ENCODE measurements around the gene GOT1.

Gene GOT1

DNA sequence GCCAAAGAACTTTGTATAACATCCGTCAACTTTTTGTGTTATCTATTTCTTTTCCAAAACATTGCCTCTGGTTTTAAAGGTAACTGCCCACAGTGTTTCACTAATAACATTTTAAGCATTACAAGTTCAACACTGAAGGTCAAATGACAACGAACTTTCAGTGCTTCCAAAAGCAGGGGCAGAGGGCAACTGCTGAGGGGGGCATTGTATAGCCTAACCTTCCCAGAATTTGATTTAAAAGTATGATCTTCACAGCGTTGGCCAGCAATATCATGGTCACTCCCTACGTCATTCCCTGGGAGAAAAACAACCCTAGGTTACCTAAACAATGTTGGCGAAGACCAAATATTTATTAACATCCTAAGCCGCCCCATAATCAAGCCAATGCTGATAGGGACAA lies 2.5 kb upstream of the GOT1 start:
- DNase-seq, result no peak

DNA sequence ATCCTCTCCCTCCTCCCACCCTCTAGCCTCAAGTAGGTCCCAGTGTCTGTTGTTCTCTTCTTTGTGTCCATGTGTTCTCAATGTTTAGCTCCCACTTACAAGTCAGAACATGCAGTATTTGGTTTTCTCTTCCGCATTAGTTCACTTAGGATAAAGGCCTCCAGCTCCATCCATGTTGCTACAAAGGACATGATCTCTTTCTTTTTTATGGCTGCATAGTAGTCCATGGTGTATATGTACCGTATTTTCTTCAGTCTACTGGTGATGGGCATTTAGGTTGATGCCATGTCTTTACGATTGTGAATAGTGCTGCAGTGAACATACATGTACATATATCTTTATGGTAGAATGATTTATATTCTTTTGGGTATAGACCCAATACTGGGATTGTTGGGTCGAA lies 1.6 kb upstream of the GOT1 start:
- no peak for DNase-seq

DNA sequence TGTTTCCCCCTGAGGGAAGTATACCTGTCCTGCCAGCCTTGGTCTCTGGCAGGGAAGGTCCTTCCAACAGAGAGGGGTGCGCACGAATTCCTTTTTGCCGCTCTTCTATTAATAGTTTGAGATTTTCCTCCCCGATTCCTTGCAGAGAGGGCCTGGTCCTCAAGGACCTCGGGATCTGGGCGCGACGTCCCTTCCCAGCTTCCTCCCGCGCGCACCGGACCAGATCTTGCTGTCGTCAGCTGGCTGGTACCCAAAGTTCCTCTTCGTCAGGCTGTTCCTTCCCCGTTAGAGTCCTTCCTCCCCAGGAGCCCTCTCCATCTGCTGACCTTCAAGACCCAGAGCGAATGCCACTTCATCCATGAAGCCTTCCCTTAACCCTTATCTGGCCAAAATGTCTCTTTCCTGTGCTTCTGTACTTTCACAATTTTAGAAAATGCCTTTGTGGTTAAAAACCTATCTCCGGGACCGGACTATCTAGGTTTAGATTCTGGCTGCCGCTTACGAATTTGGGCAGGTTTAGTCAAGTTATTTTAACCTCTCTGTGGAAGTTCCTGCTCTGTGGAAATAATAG lies 851 bp upstream of the GOT1 start:
- no peak for DNase-seq

DNA sequence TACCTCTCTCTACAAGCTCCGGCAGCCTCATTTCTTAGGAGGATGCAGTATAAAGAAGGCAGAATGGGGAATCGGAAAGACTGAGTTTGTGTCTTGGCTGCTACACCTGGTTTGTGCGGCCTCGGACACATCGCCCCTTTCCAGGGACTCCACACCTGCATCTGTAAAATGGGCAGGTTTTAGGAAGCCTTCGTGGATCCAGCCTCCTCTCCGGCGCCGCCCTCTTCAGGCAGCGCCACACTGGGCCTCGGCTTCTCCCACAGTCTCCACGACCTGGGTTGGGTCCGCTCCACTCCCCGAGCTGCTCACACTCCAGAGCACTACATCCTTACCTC lies 341 bp downstream of the GOT1 start:
- DNase-seq, result no peak

DNA sequence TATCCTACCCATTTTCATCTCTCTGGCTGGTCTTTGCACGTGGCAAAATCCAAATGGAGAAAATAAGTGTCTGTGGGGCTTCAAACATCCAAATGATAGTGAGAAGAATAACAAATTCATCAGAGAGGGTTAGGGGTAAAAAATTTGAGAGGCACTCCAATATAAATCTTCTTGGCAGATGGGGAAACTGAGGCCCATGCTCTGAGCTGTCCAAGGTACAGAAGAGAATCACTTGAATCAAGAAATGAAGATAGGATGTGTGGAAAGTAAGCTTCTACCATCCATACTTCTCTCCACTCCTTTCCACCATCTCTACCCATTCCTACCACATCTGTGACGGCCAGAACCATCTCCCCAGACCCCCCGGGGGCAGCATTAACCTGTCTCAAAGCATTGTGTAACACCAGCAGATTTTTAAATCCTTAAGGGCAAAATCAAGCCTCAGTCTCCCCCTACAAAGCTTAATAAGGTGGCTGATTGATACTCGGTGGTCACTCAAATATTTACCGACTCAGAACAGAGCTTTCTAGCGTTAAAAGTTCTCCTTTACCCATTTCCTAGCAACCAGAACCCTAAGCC lies 818 bp downstream of the GOT1 start:
- DNase-seq, result no peak

DNA sequence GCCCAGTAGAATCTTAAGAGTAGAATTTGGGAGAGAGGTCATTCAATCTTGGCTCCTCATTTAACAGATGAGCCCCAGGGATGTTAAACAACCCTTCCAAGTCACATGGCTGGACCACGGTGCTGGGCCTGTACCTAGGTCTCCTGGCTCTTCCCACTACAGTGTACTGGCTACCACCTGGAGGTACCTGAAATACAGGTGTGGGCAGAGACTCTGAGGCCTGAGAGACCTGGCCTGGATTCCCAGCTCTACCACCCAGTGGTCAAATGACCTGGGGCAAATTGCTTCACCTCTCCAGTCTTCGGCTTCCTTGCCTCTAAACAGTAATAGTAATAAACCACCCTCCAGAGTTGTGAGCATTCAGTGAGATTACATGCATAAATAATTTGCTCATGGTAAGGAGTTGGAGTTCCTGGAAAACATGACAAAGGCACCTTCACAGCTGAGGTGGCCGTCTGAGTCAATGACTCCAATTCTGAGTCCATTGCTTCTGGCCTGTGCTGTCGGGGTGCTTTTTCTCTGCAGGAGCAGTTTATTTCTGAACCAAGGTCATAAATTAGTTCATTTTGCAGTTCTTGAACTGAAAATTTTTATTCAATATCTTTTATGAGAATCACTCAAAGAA lies 2.7 kb downstream of the GOT1 start:
- no peak for DNase-seq

DNA sequence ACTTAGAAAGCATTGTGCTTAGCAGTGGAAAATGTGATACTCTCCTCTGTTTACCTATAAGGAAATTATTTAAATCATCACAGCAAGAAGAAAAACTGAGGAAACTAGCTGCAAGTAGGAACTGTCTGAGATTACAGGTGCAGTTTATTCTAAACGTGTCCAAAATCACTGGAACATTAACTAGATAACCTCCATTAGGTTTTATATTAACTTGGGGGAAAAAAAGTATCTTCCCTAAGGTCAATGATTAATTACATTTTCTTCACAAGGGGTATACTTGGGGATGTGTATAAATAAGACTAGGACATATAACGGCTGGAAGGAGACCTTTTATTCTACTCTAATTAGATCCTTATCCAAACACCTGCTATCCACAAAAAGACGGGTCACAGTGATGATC lies 3.7 kb downstream of the GOT1 start:
- no peak for DNase-seq

DNA sequence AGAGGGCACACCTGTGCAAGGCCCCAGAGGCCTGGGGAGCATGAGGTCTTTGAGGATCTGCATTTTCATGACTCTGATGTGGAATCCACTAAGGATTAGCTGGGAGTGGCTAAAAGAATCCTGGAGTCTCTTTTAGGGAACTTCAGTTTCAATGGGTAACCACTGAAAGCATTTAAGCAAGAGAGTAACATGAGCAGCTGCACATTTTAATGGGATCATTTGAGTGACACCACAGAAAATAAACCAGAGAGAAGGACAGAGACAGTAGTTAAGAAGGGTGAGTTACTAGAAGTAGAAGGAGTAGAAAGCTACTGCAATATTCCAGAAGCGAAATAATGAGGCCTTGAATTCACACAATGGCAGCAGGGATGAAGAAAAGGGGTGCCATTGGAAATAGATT lies 5.2 kb downstream of the GOT1 start:
- no peak for DNase-seq

DNA sequence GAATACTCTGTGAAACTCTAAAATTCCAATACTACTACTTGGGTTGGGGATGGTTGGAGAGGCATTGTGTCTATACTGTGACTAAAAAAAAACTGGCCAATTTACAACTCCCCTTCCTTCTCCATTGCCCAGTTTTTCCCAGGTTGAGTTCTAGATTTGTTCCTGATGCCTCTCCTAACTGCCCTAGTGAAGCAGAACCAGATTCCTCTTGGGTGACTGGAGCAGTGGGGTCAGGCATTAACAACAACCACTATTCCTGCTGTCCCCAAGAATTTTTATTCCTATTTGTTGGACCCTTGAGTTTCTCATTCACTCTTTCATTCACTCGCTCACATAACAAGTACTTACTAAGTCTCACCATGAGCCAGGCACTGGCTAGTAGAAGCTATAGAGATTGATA lies 5.8 kb downstream of the GOT1 start:
- no peak for DNase-seq

DNA sequence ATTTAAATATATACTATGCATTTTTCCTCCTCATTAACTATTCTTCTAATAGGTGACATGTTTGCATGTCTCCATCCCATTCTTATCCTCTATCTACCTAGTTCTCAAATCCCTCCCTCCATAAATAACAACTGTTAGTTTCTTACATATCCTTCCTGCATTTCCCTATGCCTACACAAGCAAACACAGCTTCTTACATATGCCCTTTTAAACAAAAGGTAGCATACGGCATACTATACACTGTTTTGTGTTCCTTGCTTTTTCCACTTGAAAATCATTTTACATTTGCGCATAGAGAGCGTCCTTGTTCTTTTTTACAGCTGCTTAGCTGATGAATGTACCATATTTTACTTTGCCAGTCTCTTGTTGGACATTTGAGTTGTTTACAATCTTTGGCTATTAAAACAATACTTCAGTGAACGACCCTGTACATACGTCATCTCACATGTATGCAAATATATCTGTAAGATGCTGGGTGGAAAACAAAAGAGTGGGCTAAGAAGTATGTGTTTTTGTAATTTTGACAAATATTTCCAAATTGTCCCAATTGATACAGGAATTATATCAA lies 7.8 kb downstream of the GOT1 start:
- no peak for DNase-seq

DNA sequence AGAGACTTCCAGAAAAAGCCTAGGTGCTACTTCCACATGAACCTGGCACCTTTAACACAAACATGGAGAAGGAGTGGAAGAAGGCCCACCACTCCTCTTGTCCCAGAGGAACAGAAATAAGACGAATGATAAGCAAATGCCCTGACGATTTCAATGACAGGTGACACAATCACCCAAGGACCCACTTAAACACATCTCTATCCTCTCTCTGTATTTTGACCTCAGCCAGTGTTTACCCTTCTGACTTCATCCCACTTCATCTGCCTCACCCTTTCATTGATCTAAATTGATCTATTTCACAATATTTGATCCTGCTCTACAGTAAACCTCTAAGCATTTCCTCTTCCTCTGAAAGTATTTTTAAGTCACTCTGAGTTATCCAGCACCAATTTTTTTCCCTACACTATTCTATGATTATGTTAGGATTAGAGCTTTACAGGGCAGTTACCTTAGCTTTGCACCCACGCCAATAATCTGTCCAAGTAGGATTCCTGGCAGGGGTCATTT lies 9.1 kb downstream of the GOT1 start:
- no peak for DNase-seq

DNA sequence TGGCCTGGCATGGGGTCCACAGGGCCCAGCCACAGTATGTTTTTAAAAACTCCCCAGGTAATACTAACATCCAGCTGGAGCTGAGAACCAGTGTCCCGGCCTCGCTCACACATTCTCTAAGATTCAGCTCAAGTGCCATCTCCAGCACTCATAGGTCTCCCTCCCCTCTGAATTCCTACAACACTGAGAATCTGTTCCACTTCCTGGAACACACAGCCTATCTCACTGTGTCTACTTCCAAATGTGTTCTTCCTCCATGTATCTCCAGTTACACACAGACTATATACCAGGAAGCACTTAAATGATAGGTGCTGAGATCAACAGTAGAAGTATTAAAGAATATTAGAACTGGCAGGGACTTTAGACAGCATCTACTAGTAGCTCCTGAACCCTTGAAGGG lies 10.7 kb downstream of the GOT1 start:
- DNase-seq, result no peak

DNA sequence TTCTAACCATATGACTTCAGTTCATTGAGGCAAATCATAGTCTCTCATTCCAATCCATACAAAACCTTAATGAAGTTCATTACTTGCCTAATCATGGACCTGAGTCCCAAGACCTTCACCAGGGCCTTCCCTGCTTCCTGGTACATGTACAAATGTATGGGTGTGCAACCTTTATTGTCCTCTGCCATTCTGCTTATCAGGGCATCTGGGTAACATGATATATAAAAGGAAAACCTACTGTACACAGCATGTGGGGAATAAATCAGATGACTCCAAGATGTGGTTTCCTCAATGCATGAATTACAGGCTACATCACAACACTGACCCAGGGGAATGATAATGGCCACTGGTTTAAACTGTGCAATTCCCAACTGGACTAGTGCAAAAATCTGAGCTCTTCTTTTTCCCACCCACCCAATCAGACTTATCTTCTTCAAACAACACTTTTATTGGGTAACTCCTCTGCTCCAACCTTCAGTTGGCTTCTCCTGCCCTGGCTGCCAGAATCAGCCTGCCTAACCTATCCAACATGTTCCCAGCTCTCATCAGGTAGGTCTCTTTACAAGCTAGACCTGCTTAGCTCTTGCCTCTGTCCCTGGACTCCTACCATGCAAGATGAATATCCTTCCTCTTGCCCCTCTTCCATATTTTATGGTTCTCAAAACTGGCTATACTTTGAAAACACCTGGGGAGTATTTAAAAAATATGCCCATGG lies 11.4 kb downstream of the GOT1 start:
- DNase-seq, result no peak

DNA sequence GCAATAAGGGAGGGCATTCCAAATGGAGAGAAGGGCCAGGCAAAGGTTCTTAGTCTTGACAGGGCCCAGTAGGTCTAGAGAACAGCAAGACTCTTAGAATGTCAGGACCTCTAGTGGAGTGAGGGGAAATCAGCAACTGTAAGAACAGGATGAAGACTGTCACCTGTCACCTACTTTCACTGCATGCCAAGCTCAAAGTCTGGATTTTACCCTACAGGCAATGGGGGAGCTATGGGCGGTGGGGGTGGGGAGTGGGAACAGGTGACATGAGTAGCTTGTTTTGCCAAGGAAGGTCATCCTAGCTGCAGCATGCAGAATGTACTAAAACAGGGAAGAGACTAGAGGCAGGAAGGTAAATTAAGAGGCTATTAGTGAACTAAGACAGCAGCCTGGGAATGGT lies 18.3 kb downstream of the GOT1 start:
- no peak for DNase-seq

DNA sequence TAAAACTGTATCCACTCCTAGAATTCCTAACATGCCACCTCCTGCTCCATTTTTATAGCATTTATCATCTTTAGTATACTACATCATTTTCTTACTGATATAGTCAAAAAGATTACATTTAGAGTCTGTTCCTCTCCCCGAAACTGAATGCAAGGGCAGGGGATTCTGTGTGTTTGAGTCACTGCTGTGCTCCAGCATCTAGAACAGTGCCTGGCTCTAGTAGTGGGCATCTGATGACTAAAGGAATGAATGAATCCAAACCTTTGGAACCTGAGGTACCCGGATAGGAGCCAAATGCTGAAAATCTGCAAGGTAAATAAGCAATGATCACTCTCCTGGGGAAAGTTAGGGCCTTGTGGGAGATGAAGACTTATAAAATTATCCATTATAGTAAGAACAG lies 18.9 kb downstream of the GOT1 start:
- DNase-seq, result no peak

DNA sequence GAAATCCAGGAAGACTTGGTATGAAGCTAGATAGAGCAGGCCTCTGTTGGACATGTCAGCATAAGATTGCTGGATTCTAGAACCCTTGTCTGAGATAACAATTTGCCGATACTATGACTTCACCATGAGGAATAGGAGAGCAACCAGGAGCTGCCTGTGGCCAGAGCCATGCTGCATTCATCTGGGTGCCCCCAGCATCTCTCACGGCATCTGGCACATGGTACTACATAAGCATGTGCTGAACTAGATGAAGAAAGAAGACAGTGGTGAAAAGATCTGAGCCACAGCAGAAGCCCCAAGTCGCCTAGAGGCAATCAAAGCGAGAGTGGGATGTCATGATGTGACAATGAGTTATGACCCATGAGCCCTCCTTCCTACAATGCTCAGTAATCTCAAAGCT lies 19.5 kb downstream of the GOT1 start:
- no peak for DNase-seq

DNA sequence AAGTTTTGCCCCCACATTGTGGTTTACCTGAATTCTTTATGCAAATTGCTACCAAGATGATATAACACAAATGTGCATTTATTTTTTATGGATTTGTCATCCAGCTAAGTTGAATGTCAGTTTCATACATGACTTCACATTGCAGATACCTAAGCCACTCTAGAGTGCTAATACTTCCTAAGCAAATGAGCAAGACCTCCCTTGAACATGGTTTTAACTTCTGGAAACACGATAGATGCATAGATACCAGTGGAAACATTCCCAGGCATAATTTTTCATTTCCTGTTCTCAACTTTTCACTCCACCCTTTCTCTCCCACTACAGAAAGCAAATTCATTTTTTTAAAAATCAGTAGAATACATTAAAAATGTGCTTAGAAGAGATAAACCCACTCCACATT lies 20.3 kb downstream of the GOT1 start:
- no peak for DNase-seq

DNA sequence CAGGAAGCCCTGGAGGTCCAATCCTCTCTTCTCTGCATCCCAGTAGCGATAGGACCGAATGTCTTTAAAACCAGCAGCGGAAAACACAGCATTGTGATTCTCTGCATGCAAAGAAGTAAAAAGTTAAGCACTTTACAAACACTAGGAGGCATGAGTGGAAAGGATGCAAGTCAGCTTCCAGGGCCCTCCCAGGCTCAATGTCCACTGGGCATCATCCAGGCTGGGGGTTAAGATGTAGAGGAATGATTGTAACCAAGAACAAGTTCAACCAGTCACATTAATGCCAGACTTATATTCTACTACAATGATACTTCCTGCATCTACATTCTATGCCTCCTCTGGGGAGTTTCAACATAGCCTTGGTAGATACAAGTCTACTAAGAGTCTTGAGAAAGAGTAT lies 24.3 kb downstream of the GOT1 start:
- DNase-seq, result no peak

DNA sequence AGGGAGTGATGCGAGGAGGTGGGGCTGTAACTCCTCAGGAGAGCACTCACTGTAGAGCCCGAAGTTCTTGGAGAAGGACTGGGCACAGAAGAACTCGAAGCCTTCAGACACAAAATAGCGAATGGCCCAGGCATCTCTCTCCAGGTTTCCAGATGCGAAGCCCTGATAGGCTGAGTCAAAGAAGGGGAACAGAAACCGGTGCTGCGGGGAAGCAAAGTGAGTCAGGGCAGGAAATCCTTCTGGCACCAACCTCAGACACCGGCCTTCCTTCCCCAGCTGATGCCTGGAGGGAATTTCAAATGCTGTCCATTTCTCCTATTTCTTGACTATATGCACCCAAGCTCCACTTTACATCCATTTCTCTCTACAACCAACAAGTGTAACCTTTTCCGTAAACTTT lies 26.8 kb downstream of the GOT1 start:
- no peak for DNase-seq

DNA sequence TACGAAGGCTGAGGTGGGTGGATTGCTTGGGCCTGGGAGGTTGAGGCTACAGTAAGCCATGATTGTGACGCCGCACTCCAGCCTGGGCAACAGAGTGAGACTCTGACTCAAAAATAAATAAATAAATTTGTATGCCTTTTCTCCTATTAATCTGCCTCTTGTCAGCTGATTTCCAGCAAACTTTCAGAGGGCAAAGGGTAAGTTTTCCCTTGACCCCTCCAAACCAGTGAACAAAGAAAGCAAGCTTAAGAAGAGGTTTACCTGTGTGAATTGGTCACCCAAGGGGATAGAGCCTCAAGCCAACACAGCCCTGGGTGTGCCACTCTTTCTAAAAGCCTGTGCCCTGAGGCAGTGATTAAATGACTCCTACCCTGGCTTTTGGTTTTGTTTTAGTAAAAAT lies 30.8 kb downstream of the GOT1 start:
- DNase-seq, result no peak

DNA sequence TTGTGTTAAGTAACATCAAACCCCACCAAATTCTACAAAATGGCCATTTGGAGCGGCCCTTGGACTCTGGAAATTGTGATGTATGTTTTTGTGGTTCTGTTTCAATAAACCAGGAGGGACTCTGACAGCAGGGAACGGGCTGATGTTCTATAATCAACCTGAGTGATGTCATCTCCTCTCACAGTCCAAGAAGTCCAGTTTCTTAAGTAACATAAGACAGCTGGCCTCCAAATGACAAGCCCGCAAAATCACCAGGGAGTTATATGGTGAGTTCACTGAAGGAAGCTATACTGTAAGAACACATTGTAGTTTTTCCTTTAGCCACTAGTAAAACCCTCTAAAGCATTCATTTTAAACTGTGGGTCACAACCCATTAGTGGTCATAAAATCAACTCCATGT lies 34.0 kb downstream of the GOT1 start:
- no peak for DNase-seq

DNA sequence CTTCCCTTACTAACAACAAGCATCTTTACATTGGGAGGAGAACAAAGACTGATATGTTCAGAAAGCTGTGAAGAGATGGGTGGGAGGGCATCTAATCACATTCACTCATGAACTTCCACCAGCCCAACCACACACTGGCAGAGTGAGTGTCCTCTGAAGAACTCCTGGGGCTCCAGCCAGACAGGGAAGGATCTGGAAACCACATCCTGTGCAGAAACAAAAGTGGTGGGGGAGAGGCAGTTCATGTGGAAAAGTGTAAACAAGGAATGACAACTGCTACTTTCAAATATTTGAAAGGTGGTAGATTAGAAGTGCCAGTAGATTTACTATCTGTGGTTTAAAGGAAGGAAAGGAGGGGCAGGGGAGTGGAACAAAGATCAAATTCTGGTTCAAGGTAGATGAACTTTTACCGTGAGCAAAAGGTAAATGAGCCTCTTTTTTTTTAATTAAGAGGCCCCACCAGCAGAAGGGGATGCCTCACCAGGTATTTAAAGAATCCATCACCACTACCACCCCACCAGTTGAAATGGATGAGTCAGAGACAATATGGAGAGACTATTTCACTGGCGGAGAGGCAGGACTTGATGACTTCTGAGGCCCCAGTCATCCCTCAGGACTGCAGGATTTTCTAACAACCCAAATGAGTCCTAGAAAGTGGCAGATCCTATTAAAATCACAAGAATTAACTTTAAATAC lies 34.5 kb downstream of the GOT1 start:
- no peak for DNase-seq

DNA sequence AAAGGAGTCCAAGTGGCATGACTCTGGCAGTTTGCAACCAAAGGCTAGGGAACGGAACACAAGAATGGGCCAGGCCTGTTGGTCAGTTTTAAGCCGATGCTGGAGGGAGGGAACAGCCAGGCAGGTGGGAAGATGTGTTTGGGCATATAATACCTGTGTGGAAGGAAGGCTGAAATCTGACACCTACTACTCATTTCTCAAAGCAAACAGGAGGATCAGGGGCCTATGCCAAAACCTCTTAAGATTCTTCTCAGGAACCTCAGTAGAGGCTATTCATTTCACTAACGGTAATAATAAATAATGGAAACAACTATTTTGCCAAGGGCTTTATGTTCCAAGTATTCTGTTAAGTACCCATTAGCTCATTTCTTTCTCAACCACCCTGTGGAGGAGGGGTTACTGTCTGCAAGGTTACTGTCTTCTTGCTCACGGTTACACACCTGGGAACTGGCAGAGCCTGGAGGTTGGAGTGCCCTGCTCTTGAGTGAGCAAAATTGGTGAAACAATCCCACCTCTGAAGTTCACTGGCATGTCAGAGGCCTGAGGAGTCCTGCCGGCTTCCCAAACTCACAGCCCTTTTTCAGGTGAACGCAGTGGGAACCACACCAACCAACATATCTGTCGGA lies 35.5 kb downstream of the GOT1 start:
- no peak for DNase-seq

Data from NK-92 treated with Interleukin-12 subunit alpha and Interleukin-12 subunit beta, amount 100 ng/mL, for 24 hours (cell line).